Measurements from ENCODE around the gene BEST2.

- peak in 1 of 4 experiments; percentile 19 for TF ChIP-seq CTCF (IDR thresholded peaks at IDR 0.05)
- TF ChIP-seq POLR2A (IDR thresholded peaks at IDR 0.05), result peak; percentile 100
Measured at GRCh38 chr19:12791345-12792050, 39.9 kb downstream of the BEST2 start, which contains the start of gene JUNB.
